Upper lobe of left lung (tissue), 4 donors: ENCODE measurements around the gene EPO.

Source experiments
- CTCF ChIP-seq, 6 experiments: fragments of 450-650 bp in 4 of 6; fragments of 200-600 bp in 2 of 6; sonication (generic) in 2 of 6; IDR thresholded peaks; one replicate each; pipeline ENCODE4 v1.5.1; 2016 to 2019; ENCODE audit warnings: antibody characterized with exemption in 6 of 6
- EP300 ChIP-seq, 4 donors: sonication (generic); formaldehyde crosslinking; IDR thresholded peaks; one replicate each; pipeline ENCODE4 v1.5.1; 2017; ENCODE audit warnings: antibody characterized with exemption in 4 of 4, control low read depth in 2 of 4
- POLR2A ChIP-seq, 4 donors: fragments of 450-650 bp; IDR thresholded peaks; one replicate each; pipeline ENCODE4 v1.5.1; 2016 to 2017; ENCODE audit warnings: antibody characterized with exemption in 4 of 4, mild to moderate bottlenecking in 2 of 4
- POLR2AphosphoS5 ChIP-seq, 2 donors: sonication (generic); formaldehyde crosslinking; IDR thresholded peaks; one replicate each; pipeline ENCODE4 v1.5.1; 2017; ENCODE audit warnings: antibody characterized with exemption in 2 of 2

- TF ChIP-seq POLR2A (IDR thresholded peaks at IDR 0.05) (no peak), CTCF (IDR thresholded peaks at IDR 0.05) (no peak), POLR2AphosphoS5 (IDR thresholded peaks at IDR 0.05) (no peak), EP300 (IDR thresholded peaks at IDR 0.05) (no peak)
Measured at GRCh38 chr7:100763556-100764140, 43.4 kb downstream of the EPO start.
